ENCODE results near the gene MYG1.
"Not testable (repeated sequence)": the region's sequence is repeated elsewhere in the genome, so short reads cannot be mapped to it uniquely, and the experiment has no call there.

MYG1 gene

DNA sequence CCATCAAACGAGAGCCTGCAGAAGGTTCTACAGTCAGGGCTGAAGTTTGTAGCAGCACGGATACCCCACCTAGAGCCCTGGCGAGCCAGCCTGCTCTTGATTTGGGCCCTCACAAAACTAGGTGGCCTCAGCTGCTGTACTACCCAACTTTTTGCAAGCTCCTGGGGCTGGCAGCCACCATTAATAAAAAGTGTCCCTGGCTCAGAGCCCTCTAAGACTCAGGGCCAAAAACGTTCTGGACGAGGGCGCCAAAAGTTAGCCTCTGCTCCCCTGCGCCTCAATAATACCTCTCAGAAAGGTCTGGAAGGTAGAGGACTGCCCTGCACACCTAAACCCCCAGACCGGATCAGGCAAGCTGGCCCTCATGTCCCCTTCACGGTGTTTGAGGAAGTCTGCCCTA lies 13.0 kb upstream of the MYG1 start:
- no peak for DNase-seq (ENCODE audit: low read depth in 3 of 3)

GRCh38 chr12:53287741-53288216 lies 11.7 kb upstream of the MYG1 start:
- peak; percentile 32 to 53 (median 35) for DNase-seq (ENCODE audit: low read depth in 3 of 3)

GRCh38 chr12:53288322-53288721 lies 11.2 kb upstream of the MYG1 start:
- no peak for DNase-seq (ENCODE audit: low read depth in 3 of 3)

- DNase-seq (ENCODE audit: low read depth in 3 of 3), result no peak
Observed at GRCh38 chr12:53289891-53290290, 9.6 kb upstream of the MYG1 start.

- no peak for DNase-seq (ENCODE audit: low read depth in 3 of 3)
Observed at GRCh38 chr12:53290661-53291060, 8.8 kb upstream of the MYG1 start.

- no peak for DNase-seq (ENCODE audit: low read depth in 3 of 3)
Observed at GRCh38 chr12:53292426-53292825, 7.1 kb upstream of the MYG1 start.

DNA sequence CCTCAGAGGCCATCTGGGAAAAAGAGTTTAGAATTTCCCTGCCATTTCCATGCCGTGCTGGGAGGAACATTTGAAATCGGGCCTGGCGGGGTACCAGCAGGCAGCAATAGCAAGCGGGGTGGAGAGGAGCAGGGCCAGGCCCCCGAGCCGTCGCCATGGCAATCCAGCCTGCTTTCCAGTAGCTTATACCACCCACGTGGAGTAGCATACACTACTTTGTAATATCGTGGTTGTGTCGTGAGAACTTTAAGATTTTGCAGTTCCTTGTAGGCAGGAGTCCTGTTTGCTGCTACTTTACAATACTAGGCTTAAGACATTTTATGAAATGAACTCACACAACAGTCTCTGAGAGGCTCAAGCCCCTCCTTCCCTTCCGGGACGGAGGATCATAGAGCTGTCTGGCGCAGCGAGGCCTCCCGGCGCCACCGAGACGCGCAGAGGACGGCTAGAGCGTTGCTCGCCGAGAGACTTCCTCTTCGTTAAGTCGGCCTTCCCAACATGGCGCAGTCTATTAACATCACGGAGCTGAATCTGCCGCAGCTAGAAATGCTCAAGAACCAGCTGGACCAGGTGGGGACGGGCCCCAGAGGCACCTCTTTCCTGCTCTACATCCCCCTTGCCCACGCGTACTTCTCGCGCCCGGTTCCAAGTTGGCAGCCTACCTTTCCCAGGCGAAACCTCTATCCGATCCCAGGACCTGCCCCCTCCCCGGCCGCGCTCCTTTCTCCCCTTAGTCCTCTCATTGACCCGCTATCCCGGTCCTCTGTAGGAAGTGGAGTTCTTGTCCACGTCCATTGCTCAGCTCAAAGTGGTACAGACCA lies 4.2 kb upstream of the MYG1 start, which contains the start of gene PFDN5:
TSS of gene PFDN5 (plus strand) at position 473 of the 821 bp plus-strand sequence. CDS start at position 499, 26 bp downstream.
- DNase-seq (ENCODE audit: low read depth in 3 of 3), result peak; percentile 76 to 79 (median 78)

GRCh38 chr12:53295891-53296219 lies 3.6 kb upstream of the MYG1 start:
- DNase-seq (ENCODE audit: low read depth in 3 of 3), result no peak

- DNase-seq (ENCODE audit: low read depth in 3 of 3), result not testable (repeated sequence)
Observed at GRCh38 chr12:53297106-53297505, 2.4 kb upstream of the MYG1 start.

GRCh38 chr12:53298164-53298563 lies 1.3 kb upstream of the MYG1 start:
- DNase-seq (ENCODE audit: low read depth in 3 of 3), result no peak

GRCh38 chr12:53299101-53299453 lies 418 bp upstream of the MYG1 start:
- DNase-seq (ENCODE audit: low read depth in 3 of 3), result peak; percentile 23 to 50 (median 24)

- peak in 1 of 3 donors; percentile 11 for DNase-seq (ENCODE audit: low read depth in 3 of 3)
Observed at GRCh38 chr12:53300187-53300586, 692 bp downstream of the MYG1 start.

DNA sequence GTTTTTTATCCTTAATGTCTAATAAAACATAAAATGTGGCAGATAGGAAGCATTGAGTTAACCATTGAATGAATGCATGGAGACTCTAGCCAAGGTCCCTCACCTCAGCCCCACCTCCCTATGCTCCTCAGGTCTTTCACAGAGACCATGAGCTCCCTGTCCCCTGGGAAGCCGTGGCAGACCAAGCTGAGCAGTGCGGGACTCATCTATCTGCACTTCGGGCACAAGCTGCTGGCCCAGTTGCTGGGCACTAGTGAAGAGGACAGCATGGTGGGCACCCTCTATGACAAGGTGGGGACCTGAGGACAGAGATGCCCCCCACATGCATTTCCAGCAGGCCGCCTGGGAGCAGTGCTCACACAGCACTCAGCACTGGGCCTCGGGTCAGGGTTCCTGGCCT lies 3.4 kb downstream of the MYG1 start:
- DNase-seq (ENCODE audit: low read depth in 3 of 3), result no peak

DNA sequence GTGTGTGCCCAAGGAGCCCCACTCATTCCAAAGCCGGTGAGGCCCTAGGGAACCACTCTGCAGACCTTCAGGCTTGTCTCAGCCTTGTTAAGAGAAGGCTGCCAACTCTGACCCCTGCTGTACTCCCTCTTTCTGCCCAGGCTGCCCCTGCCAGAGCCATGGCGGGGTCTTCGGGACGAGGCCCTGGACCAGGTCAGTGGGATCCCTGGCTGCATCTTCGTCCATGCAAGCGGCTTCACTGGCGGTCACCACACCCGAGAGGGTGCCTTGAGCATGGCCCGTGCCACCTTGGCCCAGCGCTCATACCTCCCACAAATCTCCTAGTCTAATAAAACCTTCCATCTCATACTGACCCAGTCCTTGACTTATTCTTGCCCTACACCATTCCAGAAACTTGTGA lies 7.3 kb downstream of the MYG1 start:
- DNase-seq (ENCODE audit: low read depth in 3 of 3), result no peak

DNA sequence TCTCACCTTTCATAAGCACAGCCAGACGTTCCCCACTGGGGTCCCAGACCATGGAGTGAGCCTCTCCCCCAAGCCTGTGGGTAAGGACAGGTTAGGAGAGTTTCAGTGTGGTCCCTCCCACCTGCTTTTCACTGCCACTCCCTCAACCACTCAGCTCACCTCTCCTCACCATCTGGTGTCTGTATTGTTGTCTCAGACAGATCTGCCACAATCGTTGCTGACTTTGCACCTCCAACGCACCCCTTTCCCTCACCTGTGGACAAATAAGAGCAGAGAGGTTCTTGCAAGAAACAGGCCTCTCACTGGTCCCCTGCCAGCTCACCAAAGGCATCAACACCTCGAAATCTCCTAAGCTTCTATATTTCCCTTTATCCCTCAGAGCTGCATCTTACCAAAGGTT lies 8.8 kb downstream of the MYG1 start:
- DNase-seq (ENCODE audit: low read depth in 3 of 3), result no peak

GRCh38 chr12:53313996-53314395 lies 14.5 kb downstream of the MYG1 start:
- DNase-seq (ENCODE audit: low read depth in 3 of 3), result no peak

GRCh38 chr12:53320352-53321195 lies 21.1 kb downstream of the MYG1 start:
- no peak for DNase-seq (ENCODE audit: low read depth in 3 of 3)

- peak in 1 of 3 donors; percentile 62 for DNase-seq (ENCODE audit: low read depth in 3 of 3)
Observed at GRCh38 chr12:53324113-53324778, 24.8 kb downstream of the MYG1 start.

DNA sequence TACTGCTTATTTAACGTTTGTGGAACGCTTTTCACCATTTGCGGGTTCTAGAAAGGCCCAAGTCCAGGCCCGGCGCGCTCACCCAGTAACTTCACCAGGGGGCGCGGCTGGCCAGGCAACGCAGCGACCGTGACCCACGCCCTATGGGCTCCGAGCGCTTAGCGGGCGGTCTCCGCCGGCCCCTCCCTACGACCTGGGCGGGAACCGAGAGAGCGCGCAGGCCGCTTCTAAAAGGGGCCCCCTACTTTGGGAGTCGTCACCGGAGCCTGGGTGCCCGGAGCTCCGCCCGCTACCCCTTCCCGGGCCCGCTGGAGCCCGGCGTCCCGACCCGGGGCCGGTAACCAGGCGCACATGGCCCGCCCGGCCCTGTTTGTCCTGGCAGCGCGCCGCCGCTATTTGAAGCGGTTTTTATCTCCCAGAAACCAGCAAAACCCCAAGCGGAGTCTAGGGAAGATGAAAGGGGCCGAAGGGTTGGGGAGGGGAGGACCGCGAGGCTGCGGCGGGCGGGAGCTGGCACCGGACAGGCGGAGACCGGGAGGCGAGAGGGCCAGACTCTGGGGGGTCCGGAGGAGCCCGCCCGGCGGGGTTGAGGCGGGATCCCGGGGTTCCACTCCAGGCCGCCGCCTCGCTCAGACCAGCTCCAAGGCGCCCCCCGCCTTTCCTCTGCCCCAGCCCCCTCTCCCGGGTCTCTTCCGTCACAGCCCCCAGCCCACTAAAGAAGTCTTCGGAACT lies 25.4 kb downstream of the MYG1 start:
- peak; percentile 78 to 84 (median 84) for DNase-seq (ENCODE audit: low read depth in 3 of 3)

DNA sequence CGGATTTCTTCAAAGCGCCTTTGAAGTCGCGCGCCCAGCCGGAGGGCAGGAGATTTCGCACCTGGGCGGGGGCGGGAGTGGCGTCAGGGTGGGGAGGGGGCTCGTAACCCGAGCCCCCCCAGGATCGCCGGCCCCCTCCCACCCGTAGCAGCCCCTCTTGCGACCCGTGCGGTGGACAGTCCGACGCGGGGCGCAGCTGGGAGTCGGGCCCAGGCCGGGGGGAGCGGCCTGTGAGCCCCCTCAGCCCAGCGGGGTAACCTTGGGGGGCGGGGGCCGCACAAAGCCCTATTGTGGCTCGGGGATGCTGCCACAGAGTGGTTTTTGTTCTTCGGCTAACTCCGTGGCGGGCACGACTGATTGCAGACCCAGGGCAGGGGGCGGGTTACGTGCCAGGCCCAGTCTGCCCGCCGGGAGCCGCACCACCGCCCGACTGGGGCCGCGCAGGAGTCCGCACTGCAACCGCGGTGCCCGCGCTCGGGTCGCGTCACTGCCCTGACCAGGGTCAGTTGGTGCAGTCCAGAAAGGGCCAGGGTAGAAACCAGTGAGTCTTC lies 26.1 kb downstream of the MYG1 start:
- DNase-seq (ENCODE audit: low read depth in 3 of 3), result no peak

GRCh38 chr12:53326460-53327185 lies 27.1 kb downstream of the MYG1 start:
- no peak for DNase-seq (ENCODE audit: low read depth in 3 of 3)
